ENCODE measurements around the gene MYH10.

MYH10 gene

DNA sequence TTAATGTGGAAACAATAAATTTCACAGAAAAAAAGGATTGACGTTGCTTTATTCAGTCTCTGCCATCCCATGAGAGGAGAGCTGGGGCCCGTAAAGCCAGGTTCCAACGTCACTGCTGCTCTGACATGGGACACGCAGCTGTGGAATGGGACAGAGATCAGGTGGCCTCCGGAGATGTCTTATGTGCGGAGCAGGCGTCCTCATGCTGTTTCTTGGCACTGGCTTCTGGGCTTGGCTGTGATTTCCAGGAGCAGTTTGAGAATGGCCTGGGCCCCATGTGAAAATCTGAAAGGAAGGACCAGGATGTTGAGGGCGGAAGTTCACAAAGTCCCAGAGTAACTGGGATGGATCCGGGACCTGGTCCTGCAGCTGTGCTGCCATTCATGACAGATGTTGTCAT, 162.4 kb downstream of the MYH10 start:
- 95% methylated on average over 9 of the region's 9 CpGs for WGBS
- Histone ChIP-seq H4K91ac (ENCODE audit: low read length) (no peak overlapping the region), H2BK120ac (ENCODE audit: low read depth, low read length) (no peak overlapping the region)

DNA sequence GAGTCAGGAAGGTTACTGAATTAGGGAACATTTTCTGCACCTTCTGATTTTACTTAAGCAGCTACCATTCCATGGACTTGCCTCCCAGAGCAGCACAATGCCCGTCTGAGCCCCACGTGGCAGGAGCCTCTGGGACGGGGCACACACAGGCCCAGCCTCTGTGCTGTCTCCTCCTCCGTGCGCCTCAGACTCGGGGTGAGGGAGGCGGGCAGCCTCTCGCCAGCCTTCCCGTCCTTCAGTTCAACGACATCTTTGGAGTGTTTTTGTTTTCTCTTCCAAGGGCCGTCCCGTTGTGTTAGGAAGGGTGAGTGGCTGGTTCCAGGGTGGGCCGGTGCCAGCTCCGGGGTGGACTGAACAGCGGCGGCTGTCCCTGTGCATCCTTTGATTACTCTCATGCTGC, 163.0 kb downstream of the MYH10 start:
- H3K23ac ChIP-seq (ENCODE audit: low read length in 2 of 2) = no peak overlapping the region
- peaks cover 5% of the 10 kb centered on the region for H3K4me1 ChIP-seq (ENCODE audit: control insufficient read depth, insufficient read depth, low read depth, low read length)
- H2AK5ac ChIP-seq (ENCODE audit: low read length, severe bottlenecking) = no peak overlapping the region
- H3K9me3 ChIP-seq (ENCODE audit: control insufficient read depth, low read length) = no peaks in the 10 kb centered on the region
- H2BK120ac ChIP-seq (ENCODE audit: low read depth, low read length) = no peak overlapping the region
- H4K8ac ChIP-seq (ENCODE audit: low read length) = no peak overlapping the region
- H3K14ac ChIP-seq (ENCODE audit: low read length in 2 of 2) = no peak overlapping the region
- no peak overlapping the region for H3K18ac ChIP-seq (ENCODE audit: low read depth in 1 of 2, low read length in 2 of 2)
- no peak overlapping the region for H3K9ac ChIP-seq (ENCODE audit: low read length)
- no peaks in the 10 kb centered on the region for H3K27me3 ChIP-seq (ENCODE audit: control insufficient read depth in 1 of 2, insufficient read depth in 1 of 2, low read length in 2 of 2)
- no peak overlapping the region for H4K91ac ChIP-seq (ENCODE audit: low read length)
- no peak overlapping the region for H3K4me2 ChIP-seq (ENCODE audit: low read length, poor library complexity, severe bottlenecking)
- no peak for DNase-seq
- H3K36me3 ChIP-seq (ENCODE audit: control insufficient read depth in 1 of 2, insufficient read depth in 2 of 2, low read depth in 1 of 2, low read length in 2 of 2) = peaks cover 69 to 71% of the 10 kb centered on the region in 2 experiments
- no peak overlapping the region for H3K4ac ChIP-seq (ENCODE audit: low read depth in 1 of 2, low read length in 2 of 2)
- no peak overlapping the region for H2BK15ac ChIP-seq (ENCODE audit: low read depth, poor library complexity, severe bottlenecking)
- H3K27ac ChIP-seq (ENCODE audit: low read length, poor library complexity, severe bottlenecking) = no peak overlapping the region
- no peak overlapping the region for H2BK5ac ChIP-seq (ENCODE audit: low read depth, low read length, poor library complexity, severe bottlenecking)
- no peak overlapping the region for H2AFZ ChIP-seq (ENCODE audit: low read depth, low read length)
- H2BK12ac ChIP-seq (ENCODE audit: low read length in 2 of 2) = peak overlapping the region in 1 of 2 experiments; percentile 16
- peaks cover 52% of the 10 kb centered on the region for H3K79me1 ChIP-seq (replicated peaks; ENCODE audit: low read length, poor library complexity, severe bottlenecking)
- no peak overlapping the region for H3K4me3 ChIP-seq (ENCODE audit: insufficient read depth in 1 of 2, low read depth in 1 of 2, low read length in 2 of 2)
- 89% methylated on average over 14 of the region's 16 CpGs for WGBS

More for the DNA sequence above, 162.4 kb downstream of the MYH10 start:
- no peak overlapping the region for H3K9ac ChIP-seq (ENCODE audit: low read length)
- no peak overlapping the region for H4K8ac ChIP-seq (ENCODE audit: low read length)
- H3K4me3 ChIP-seq (ENCODE audit: insufficient read depth in 1 of 2, low read depth in 1 of 2, low read length in 2 of 2) = no peak overlapping the region
- no peak overlapping the region for H2BK12ac ChIP-seq (ENCODE audit: low read length in 2 of 2)
- H3K36me3 ChIP-seq (ENCODE audit: control insufficient read depth in 1 of 2, insufficient read depth in 2 of 2, low read depth in 1 of 2, low read length in 2 of 2) = peaks cover 70 to 71% of the 10 kb centered on the region in 2 experiments
- no peak overlapping the region for H2AK5ac ChIP-seq (ENCODE audit: low read length, severe bottlenecking)
- H3K27me3 ChIP-seq (ENCODE audit: control insufficient read depth in 1 of 2, insufficient read depth in 1 of 2, low read length in 2 of 2) = no peaks in the 10 kb centered on the region
- peaks cover 51% of the 10 kb centered on the region for H3K79me1 ChIP-seq (replicated peaks; ENCODE audit: low read length, poor library complexity, severe bottlenecking)
- H3K18ac ChIP-seq (ENCODE audit: low read depth in 1 of 2, low read length in 2 of 2) = no peak overlapping the region
- H2BK15ac ChIP-seq (ENCODE audit: low read depth, poor library complexity, severe bottlenecking) = no peak overlapping the region
- no peak overlapping the region for H2AFZ ChIP-seq (ENCODE audit: low read depth, low read length)
- no peaks in the 10 kb centered on the region for H3K9me3 ChIP-seq (ENCODE audit: control insufficient read depth, low read length)
- H3K14ac ChIP-seq (ENCODE audit: low read length in 2 of 2) = no peak overlapping the region
- no peak overlapping the region for H3K23ac ChIP-seq (ENCODE audit: low read length in 2 of 2)
- H3K4me2 ChIP-seq (ENCODE audit: low read length, poor library complexity, severe bottlenecking) = no peak overlapping the region
- no peak for DNase-seq
- no peak overlapping the region for H2BK5ac ChIP-seq (ENCODE audit: low read depth, low read length, poor library complexity, severe bottlenecking)
- no peak overlapping the region for H3K27ac ChIP-seq (ENCODE audit: low read length, poor library complexity, severe bottlenecking)
- H3K4ac ChIP-seq (ENCODE audit: low read depth in 1 of 2, low read length in 2 of 2) = no peak overlapping the region
- peaks cover 5% of the 10 kb centered on the region for H3K4me1 ChIP-seq (ENCODE audit: control insufficient read depth, insufficient read depth, low read depth, low read length)

DNA sequence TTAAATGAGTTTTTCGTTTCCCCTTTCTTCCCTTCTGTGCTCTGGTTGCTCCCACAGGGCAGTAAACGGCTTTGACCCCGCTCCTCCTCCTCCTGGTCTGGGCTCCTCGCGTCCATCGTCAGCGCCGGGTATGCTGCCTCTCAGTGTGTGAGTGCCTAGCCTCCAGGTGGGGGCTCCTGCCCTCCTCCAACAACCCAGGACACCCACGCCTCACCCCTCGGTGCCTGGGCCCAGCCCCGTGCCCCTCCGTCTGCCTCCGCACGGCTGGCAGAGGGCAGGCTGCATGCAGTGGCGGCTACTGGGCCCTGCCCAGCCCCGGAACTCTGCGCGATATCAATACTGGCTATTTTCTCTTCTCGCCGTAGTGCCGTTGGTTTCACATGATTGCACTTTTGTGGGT, 163.7 kb downstream of the MYH10 start:
- peaks cover 69% of the 10 kb centered on the region in 2 experiments for H3K36me3 ChIP-seq (ENCODE audit: control insufficient read depth in 1 of 2, insufficient read depth in 2 of 2, low read depth in 1 of 2, low read length in 2 of 2)
- H4K8ac ChIP-seq (ENCODE audit: low read length) = no peak overlapping the region
- no peak overlapping the region for H2BK5ac ChIP-seq (ENCODE audit: low read depth, low read length, poor library complexity, severe bottlenecking)
- H3K9ac ChIP-seq (ENCODE audit: low read length) = peak overlapping the region; percentile 1
- no peak overlapping the region for H3K27ac ChIP-seq (ENCODE audit: low read length, poor library complexity, severe bottlenecking)
- no peak overlapping the region for H3K4ac ChIP-seq (ENCODE audit: low read depth in 1 of 2, low read length in 2 of 2)
- no peaks in the 10 kb centered on the region for H3K9me3 ChIP-seq (ENCODE audit: control insufficient read depth, low read length)
- H3K27me3 ChIP-seq (ENCODE audit: control insufficient read depth in 1 of 2, insufficient read depth in 1 of 2, low read length in 2 of 2) = no peaks in the 10 kb centered on the region
- H3K79me1 ChIP-seq (replicated peaks; ENCODE audit: low read length, poor library complexity, severe bottlenecking) = peaks cover 52% of the 10 kb centered on the region
- no peak overlapping the region for H2BK12ac ChIP-seq (ENCODE audit: low read length in 2 of 2)
- H3K23ac ChIP-seq (ENCODE audit: low read length in 2 of 2) = no peak overlapping the region
- no peak overlapping the region for H3K18ac ChIP-seq (ENCODE audit: low read depth in 1 of 2, low read length in 2 of 2)
- 96% methylated on average over 21 of the region's 21 CpGs for WGBS
- H2AK5ac ChIP-seq (ENCODE audit: low read length, severe bottlenecking) = no peak overlapping the region
- H2BK15ac ChIP-seq (ENCODE audit: low read depth, poor library complexity, severe bottlenecking) = no peak overlapping the region
- H3K4me2 ChIP-seq (ENCODE audit: low read length, poor library complexity, severe bottlenecking) = no peak overlapping the region
- H2BK120ac ChIP-seq (ENCODE audit: low read depth, low read length) = no peak overlapping the region
- DNase-seq = no peak
- peaks cover 5% of the 10 kb centered on the region for H3K4me1 ChIP-seq (ENCODE audit: control insufficient read depth, insufficient read depth, low read depth, low read length)
- H4K91ac ChIP-seq (ENCODE audit: low read length) = no peak overlapping the region
- H3K14ac ChIP-seq (ENCODE audit: low read length in 2 of 2) = no peak overlapping the region
- H2AFZ ChIP-seq (ENCODE audit: low read depth, low read length) = no peak overlapping the region
- H3K4me3 ChIP-seq (ENCODE audit: insufficient read depth in 1 of 2, low read depth in 1 of 2, low read length in 2 of 2) = no peak overlapping the region

DNA sequence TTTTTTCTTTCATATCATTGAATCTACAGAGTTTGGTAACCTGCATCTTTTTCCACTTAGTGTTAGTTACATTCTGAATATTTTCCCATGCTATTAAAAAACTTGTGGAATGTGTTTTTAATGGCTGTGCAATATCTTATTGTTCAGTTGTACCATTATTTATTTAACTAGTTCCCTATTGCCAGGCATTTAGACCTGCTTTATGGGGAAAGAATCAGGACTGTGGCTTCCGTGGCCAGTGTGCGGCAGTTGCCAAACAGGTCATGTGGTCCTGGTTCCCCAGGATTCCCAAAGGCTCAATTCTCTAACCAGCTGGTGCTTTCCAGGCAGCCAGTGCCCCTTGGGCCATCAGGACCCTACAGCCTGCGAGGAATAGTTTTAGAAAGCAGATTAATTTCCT, 164.1 kb downstream of the MYH10 start:
- Histone ChIP-seq H2BK15ac (ENCODE audit: low read depth, poor library complexity, severe bottlenecking) (no peak overlapping the region), H2AK5ac (ENCODE audit: low read length, severe bottlenecking) (no peak overlapping the region), H3K9me3 (ENCODE audit: control insufficient read depth, low read length) (no peaks in the 10 kb centered on the region), H3K4ac (ENCODE audit: low read depth in 1 of 2, low read length in 2 of 2) (no peak overlapping the region), H2BK120ac (ENCODE audit: low read depth, low read length) (no peak overlapping the region), H3K4me2 (ENCODE audit: low read length, poor library complexity, severe bottlenecking) (no peak overlapping the region), H2BK5ac (ENCODE audit: low read depth, low read length, poor library complexity, severe bottlenecking) (no peak overlapping the region), H3K36me3 (ENCODE audit: control insufficient read depth in 1 of 2, insufficient read depth in 2 of 2, low read depth in 1 of 2, low read length in 2 of 2) (peaks cover 68 to 69% of the 10 kb centered on the region in 2 experiments), H4K91ac (ENCODE audit: low read length) (no peak overlapping the region), H3K23ac (ENCODE audit: low read length in 2 of 2) (no peak overlapping the region), H3K14ac (ENCODE audit: low read length in 2 of 2) (no peak overlapping the region), H3K27me3 (ENCODE audit: control insufficient read depth in 1 of 2, insufficient read depth in 1 of 2, low read length in 2 of 2) (no peaks in the 10 kb centered on the region), H3K79me1 (replicated peaks; ENCODE audit: low read length, poor library complexity, severe bottlenecking) (peaks cover 52% of the 10 kb centered on the region), H3K4me1 (ENCODE audit: control insufficient read depth, insufficient read depth, low read depth, low read length) (peaks cover 5% of the 10 kb centered on the region), H3K4me3 (ENCODE audit: insufficient read depth in 1 of 2, low read depth in 1 of 2, low read length in 2 of 2) (no peak overlapping the region), H3K18ac (ENCODE audit: low read depth in 1 of 2, low read length in 2 of 2) (no peak overlapping the region), H2AFZ (ENCODE audit: low read depth, low read length) (no peak overlapping the region), H2BK12ac (ENCODE audit: low read length in 2 of 2) (no peak overlapping the region), H4K8ac (ENCODE audit: low read length) (no peak overlapping the region), H3K9ac (ENCODE audit: low read length) (peak overlapping the region; percentile 1), H3K27ac (ENCODE audit: low read length, poor library complexity, severe bottlenecking) (no peak overlapping the region)
- 99% methylated on average over 3 of the region's 3 CpGs for WGBS
- DNase-seq = no peak
